HG03469 (cell line): ENCODE results near the gene CDC6.

Source experiments
- ATAC-seq: cut with Tn5 transposase; IDR thresholded peaks from one replicate; pipeline ENCODE4 v1.9.1; 2021; ENCODE audit warnings: mild to moderate bottlenecking, moderate library complexity, moderate number of reproducible peaks; ENCODE audit not compliant: unreplicated experiment

Gene CDC6

GRCh38 chr17:40338941-40339649 is 51.4 kb downstream of the CDC6 start:
- ATAC-seq = no peak

GRCh38 chr17:40340327-40340726 is 52.6 kb downstream of the CDC6 start:
- ATAC-seq = no peak

- peak; percentile 40 for ATAC-seq
Measured at GRCh38 chr17:40340880-40341807, 53.5 kb downstream of the CDC6 start.

GRCh38 chr17:40341808-40342503 is 54.3 kb downstream of the CDC6 start:
- no peak for ATAC-seq

GRCh38 chr17:40342504-40343218 is 55.0 kb downstream of the CDC6 start:
- ATAC-seq = no peak

GRCh38 chr17:40343219-40344119 is 55.8 kb downstream of the CDC6 start:
- no peak for ATAC-seq

GRCh38 chr17:40344421-40345160 is 56.9 kb downstream of the CDC6 start:
- no peak for ATAC-seq

- no peak for ATAC-seq
Measured at GRCh38 chr17:40345161-40345993, 57.7 kb downstream of the CDC6 start.

GRCh38 chr17:40345994-40346764 is 58.5 kb downstream of the CDC6 start:
- ATAC-seq = no peak

- no peak for ATAC-seq
Measured at GRCh38 chr17:40346765-40347158, 59.1 kb downstream of the CDC6 start.

- ATAC-seq = no peak
Measured at GRCh38 chr17:40347319-40348135, 59.8 kb downstream of the CDC6 start.

GRCh38 chr17:40348136-40348504 is 60.4 kb downstream of the CDC6 start:
- ATAC-seq = no peak

GRCh38 chr17:40348562-40349476 is 61.1 kb downstream of the CDC6 start:
- no peak for ATAC-seq

- no peak for ATAC-seq
Measured at GRCh38 chr17:40349477-40349894, 61.8 kb downstream of the CDC6 start.

GRCh38 chr17:40349895-40350688 is 62.4 kb downstream of the CDC6 start:
- no peak for ATAC-seq
